Measurements from ENCODE around the gene KRTAP2-4.

- TF ChIP-seq KLF16 (CRISPR knock-in tag; IDR thresholded peaks at IDR 0.05), result no peak
- no peak for TF ChIP-seq RAD21 (CRISPR knock-in tag; IDR thresholded peaks at IDR 0.05)
- TF ChIP-seq ZKSCAN5 (CRISPR knock-in tag; IDR thresholded peaks at IDR 0.05), result no peak
These were observed 6.1 kb upstream of the KRTAP2-4 start for GRCh38 chr17:41071606-41072360.

Data from HepG2 (cell line).